ENCODE measurements around the gene NCAPH2. TPM values are rescaled to one million over a fixed set of nuclear protein-coding genes. Genes with fewer than 3 reads are reported as not detected.
A peak's percentile ranks its signal among the peaks of the same experiment; 100 is the strongest.

Gene NCAPH2
- total and polyA plus RNA-seq, 2 of the 13 experiments (the other 11 are each of a cell fraction or from before 2014, with no cell fraction given) = 28.1 to 64.4 TPM

DNA sequence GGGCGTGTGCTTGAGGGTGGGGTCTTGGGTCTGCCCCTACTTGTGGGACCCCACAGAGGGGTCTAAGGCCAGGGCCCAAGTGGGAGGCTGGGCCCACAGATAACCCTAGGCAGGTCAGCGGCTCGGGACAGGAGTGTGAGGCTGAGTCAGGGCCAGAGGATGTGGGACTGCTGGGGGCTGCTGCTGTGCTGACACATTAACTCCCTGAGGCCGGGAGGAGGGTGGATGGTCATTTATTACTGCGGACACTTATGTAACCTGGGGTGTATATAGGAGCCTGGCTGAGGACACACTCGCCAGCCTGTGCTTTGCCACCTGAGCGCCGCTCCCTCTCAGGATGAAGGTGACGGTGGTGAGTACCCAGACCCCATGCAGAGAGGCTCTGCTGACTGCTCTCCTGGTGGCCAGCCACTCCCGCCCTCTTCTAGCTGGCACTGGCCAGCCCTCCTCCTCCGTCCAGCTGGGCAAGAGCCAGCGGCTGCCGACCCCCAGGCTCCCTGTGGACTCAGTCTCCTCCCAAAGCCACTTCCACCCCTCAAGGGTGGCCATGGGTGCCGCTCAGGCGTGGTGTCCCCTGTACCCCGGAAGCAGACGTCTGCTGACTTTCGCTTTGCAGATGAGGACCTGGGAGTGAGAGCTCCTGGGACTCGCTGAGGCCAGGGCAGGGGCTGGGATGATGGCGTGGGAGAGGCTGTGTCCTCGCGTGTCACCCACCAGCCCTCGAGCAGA lies 21.3 kb upstream of the NCAPH2 start, which contains the start of gene MIOX (continued):
- TF ChIP-seq ZNF788 (CRISPR knock-in tag; IDR thresholded peaks at IDR 0.05; ENCODE audit: borderline replicate concordance) (peak; percentile 48; the same call in 1 of the 2 replicates), ZNF205 (CRISPR knock-in tag; IDR thresholded peaks at IDR 0.05) (no peak), PRMT3 (CRISPR knock-in tag; IDR thresholded peaks at IDR 0.05; ENCODE audit: borderline replicate concordance, low read depth) (no peak), TEAD3 (CRISPR knock-in tag; optimal IDR thresholded peaks at IDR 0.05; ENCODE audit: borderline replicate concordance) (peak; percentile 35), ZNF652 (CRISPR knock-in tag; IDR thresholded peaks at IDR 0.05; ENCODE audit: borderline replicate concordance, low read depth) (peak; percentile 53; the same call in 1 of the 2 replicates), GATAD1 (CRISPR knock-in tag; IDR thresholded peaks at IDR 0.05) (0 out of 2 replicates have a peak, but pooled peaks have one; percentile 9), TAF1 (CRISPR knock-in tag; IDR thresholded peaks at IDR 0.05) (peak; percentile 20; the same call in 1 of the 2 replicates), ZNF431 (CRISPR knock-in tag; IDR thresholded peaks at IDR 0.05; ENCODE audit: borderline replicate concordance, low read depth) (no peak), SAP130 (CRISPR knock-in tag; IDR thresholded peaks at IDR 0.05; ENCODE audit: low read depth) (0 out of 2 replicates have a peak, but pooled peaks have one; percentile 24), NR2C2 (CRISPR knock-in tag; IDR thresholded peaks at IDR 0.05; ENCODE audit: borderline replicate concordance) (peak; percentile 94), ZMYM3 (CRISPR knock-in tag; IDR thresholded peaks at IDR 0.05) (no peak), ELF1 (CRISPR knock-in tag; IDR thresholded peaks at IDR 0.05) (peak; percentile 61), ZNF335 (CRISPR knock-in tag; IDR thresholded peaks at IDR 0.05) (0 out of 2 replicates have a peak, but pooled peaks have one; percentile 41), ZSCAN31 (CRISPR knock-in tag; IDR thresholded peaks at IDR 0.05; ENCODE audit: low read depth) (0 out of 2 replicates have a peak, but pooled peaks have one; percentile 44), POLR2A (IDR thresholded peaks at IDR 0.05; ENCODE audit: insufficient read depth in 1 of 2, low read depth in 2 of 2, low read length in 2 of 2) (peak; percentile 23 to 39; a peak in 1 of 4 replicates), NR3C1 (CRISPR knock-in tag; IDR thresholded peaks at IDR 0.05) (no peak), PHF8 (CRISPR knock-in tag; IDR thresholded peaks at IDR 0.05) (peak; percentile 55; the same call in 1 of the 2 replicates)
- TF ChIP-seq, protein P1, sequence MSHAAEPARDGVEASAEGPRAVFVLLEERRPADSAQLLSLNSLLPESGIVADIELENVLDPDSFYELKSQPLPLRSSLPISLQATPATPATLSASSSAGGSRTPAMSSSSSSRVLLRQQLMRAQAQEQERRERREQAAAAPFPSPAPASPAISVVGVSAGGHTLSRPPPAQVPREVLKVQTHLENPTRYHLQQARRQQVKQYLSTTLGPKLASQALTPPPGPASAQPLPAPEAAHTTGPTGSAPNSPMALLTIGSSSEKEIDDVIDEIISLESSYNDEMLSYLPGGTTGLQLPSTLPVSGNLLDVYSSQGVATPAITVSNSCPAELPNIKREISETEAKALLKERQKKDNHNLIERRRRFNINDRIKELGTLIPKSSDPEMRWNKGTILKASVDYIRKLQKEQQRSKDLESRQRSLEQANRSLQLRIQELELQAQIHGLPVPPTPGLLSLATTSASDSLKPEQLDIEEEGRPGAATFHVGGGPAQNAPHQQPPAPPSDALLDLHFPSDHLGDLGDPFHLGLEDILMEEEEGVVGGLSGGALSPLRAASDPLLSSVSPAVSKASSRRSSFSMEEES (CRISPR knock-in tag; IDR thresholded peaks at IDR 0.05) = no peak
- TF ChIP-seq, protein P2, sequence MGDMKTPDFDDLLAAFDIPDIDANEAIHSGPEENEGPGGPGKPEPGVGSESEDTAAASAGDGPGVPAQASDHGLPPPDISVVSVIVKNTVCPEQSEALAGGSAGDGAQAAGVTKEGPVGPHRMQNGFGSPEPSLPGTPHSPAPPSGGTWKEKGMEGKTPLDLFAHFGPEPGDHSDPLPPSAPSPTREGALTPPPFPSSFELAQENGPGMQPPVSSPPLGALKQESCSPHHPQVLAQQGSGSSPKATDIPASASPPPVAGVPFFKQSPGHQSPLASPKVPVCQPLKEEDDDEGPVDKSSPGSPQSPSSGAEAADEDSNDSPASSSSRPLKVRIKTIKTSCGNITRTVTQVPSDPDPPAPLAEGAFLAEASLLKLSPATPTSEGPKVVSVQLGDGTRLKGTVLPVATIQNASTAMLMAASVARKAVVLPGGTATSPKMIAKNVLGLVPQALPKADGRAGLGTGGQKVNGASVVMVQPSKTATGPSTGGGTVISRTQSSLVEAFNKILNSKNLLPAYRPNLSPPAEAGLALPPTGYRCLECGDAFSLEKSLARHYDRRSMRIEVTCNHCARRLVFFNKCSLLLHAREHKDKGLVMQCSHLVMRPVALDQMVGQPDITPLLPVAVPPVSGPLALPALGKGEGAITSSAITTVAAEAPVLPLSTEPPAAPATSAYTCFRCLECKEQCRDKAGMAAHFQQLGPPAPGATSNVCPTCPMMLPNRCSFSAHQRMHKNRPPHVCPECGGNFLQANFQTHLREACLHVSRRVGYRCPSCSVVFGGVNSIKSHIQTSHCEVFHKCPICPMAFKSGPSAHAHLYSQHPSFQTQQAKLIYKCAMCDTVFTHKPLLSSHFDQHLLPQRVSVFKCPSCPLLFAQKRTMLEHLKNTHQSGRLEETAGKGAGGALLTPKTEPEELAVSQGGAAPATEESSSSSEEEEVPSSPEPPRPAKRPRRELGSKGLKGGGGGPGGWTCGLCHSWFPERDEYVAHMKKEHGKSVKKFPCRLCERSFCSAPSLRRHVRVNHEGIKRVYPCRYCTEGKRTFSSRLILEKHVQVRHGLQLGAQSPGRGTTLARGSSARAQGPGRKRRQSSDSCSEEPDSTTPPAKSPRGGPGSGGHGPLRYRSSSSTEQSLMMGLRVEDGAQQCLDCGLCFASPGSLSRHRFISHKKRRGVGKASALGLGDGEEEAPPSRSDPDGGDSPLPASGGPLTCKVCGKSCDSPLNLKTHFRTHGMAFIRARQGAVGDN (CRISPR knock-in tag; IDR thresholded peaks at IDR 0.05) = peak; percentile 87
- TF ChIP-seq, protein P3, sequence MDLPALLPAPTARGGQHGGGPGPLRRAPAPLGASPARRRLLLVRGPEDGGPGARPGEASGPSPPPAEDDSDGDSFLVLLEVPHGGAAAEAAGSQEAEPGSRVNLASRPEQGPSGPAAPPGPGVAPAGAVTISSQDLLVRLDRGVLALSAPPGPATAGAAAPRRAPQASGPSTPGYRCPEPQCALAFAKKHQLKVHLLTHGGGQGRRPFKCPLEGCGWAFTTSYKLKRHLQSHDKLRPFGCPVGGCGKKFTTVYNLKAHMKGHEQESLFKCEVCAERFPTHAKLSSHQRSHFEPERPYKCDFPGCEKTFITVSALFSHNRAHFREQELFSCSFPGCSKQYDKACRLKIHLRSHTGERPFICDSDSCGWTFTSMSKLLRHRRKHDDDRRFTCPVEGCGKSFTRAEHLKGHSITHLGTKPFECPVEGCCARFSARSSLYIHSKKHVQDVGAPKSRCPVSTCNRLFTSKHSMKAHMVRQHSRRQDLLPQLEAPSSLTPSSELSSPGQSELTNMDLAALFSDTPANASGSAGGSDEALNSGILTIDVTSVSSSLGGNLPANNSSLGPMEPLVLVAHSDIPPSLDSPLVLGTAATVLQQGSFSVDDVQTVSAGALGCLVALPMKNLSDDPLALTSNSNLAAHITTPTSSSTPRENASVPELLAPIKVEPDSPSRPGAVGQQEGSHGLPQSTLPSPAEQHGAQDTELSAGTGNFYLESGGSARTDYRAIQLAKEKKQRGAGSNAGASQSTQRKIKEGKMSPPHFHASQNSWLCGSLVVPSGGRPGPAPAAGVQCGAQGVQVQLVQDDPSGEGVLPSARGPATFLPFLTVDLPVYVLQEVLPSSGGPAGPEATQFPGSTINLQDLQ (CRISPR knock-in tag; IDR thresholded peaks at IDR 0.05) = no peak
- TF ChIP-seq, protein P4, sequence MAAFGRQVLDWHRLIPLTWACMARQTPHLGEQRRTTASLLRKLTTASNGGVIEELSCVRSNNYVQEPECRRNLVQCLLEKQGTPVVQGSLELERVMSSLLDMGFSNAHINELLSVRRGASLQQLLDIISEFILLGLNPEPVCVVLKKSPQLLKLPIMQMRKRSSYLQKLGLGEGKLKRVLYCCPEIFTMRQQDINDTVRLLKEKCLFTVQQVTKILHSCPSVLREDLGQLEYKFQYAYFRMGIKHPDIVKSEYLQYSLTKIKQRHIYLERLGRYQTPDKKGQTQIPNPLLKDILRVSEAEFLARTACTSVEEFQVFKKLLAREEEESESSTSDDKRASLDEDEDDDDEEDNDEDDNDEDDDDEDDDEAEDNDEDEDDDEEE (CRISPR knock-in tag; IDR thresholded peaks at IDR 0.05) = 0 out of 2 replicates have a peak, but pooled peaks have one; percentile 49

Data from HepG2 (cell line).